ENCODE measurements around the gene PTEN. TPM values are rescaled to one million over a fixed set of nuclear protein-coding genes. Genes with fewer than 3 reads are reported as not detected.
A peak's percentile ranks its signal among the peaks of the same experiment; 100 is the strongest.

Gene PTEN
- total RNA-seq, 6 experiments from 2014 or later, result 49.3 to 72.7 (median 63.5) TPM

- no peak for TF ChIP-seq CTCF (IDR thresholded peaks at IDR 0.05)
- Mint-ChIP-seq H3K4me1 (ENCODE audit: low read depth) (peaks cover 77% of the 10 kb centered on the region), H3K27ac (no peak overlapping the region), H3K9me3 (no peaks in the 10 kb centered on the region), H3K36me3 (ENCODE audit: low read depth) (peaks cover 50% of the 10 kb centered on the region), H3K27me3 (ENCODE audit: insufficient read depth) (peaks cover 5% of the 10 kb centered on the region), H3K4me3 (no peak overlapping the region)
- DNase-seq, result no peak
These were observed 58.7 kb downstream of the PTEN start for GRCh38 chr10:87921931-87922688.

- Mint-ChIP-seq H3K27ac (peak overlapping the region; percentile 12; the same call in 1 of the 2 replicates), H3K4me1 (ENCODE audit: low read depth) (peaks cover 77% of the 10 kb centered on the region), H3K36me3 (ENCODE audit: low read depth) (peaks cover 51% of the 10 kb centered on the region), H3K4me3 (no peak overlapping the region), H3K9me3 (no peaks in the 10 kb centered on the region), H3K27me3 (ENCODE audit: insufficient read depth) (peaks cover 3% of the 10 kb centered on the region)
- TF ChIP-seq CTCF (IDR thresholded peaks at IDR 0.05), result no peak
- DNase-seq, result no peak
These were observed 59.8 kb downstream of the PTEN start for GRCh38 chr10:87923233-87923632.

GRCh38 chr10:87925570-87925969, 62.1 kb downstream of the PTEN start:
- Mint-ChIP-seq H3K4me1 (ENCODE audit: low read depth) (peaks cover 86% of the 10 kb centered on the region), H3K4me3 (0 out of 2 replicates have a peak overlapping the region, but pooled peaks have one; percentile 40), H3K27me3 (ENCODE audit: insufficient read depth) (peaks cover 3% of the 10 kb centered on the region), H3K36me3 (ENCODE audit: low read depth) (peaks cover 51% of the 10 kb centered on the region), H3K9me3 (no peaks in the 10 kb centered on the region), H3K27ac (peak overlapping the region; percentile 71; the same call in 1 of the 2 replicates)
- TF ChIP-seq CTCF (IDR thresholded peaks at IDR 0.05), result no peak
- DNase-seq, result no peak

GRCh38 chr10:87927091-87927490, 63.7 kb downstream of the PTEN start:
- Mint-ChIP-seq H3K27me3 (ENCODE audit: insufficient read depth) (peaks cover 2% of the 10 kb centered on the region), H3K36me3 (ENCODE audit: low read depth) (peaks cover 50% of the 10 kb centered on the region), H3K4me1 (ENCODE audit: low read depth) (peaks cover 100% of the 10 kb centered on the region), H3K4me3 (peak overlapping the region; percentile 74), H3K9me3 (no peaks in the 10 kb centered on the region), H3K27ac (peak overlapping the region; percentile 71)
- TF ChIP-seq CTCF (IDR thresholded peaks at IDR 0.05), result no peak
- peak; percentile 31 for DNase-seq

GRCh38 chr10:87928996-87929395, 65.6 kb downstream of the PTEN start:
- no peak for TF ChIP-seq CTCF (IDR thresholded peaks at IDR 0.05)
- Mint-ChIP-seq H3K4me1 (ENCODE audit: low read depth) (peaks cover 90% of the 10 kb centered on the region), H3K4me3 (no peak overlapping the region), H3K36me3 (ENCODE audit: low read depth) (peaks cover 36% of the 10 kb centered on the region), H3K27me3 (ENCODE audit: insufficient read depth) (peaks cover 2% of the 10 kb centered on the region; the same call in 1 of the 2 replicates), H3K9me3 (no peaks in the 10 kb centered on the region), H3K27ac (0 out of 2 replicates have a peak overlapping the region, but pooled peaks have one; percentile 5)
- no peak for DNase-seq

Data from HFFc6 (cell line).